Stimulated activated CD8-positive, alpha-beta memory T cell treated with anti-CD3 and anti-CD28 coated beads, Interleukin-2, amount 100 ng/mL, for 1 hour (primary cell): Measurements from ENCODE around the gene ATRIP.
A peak's percentile ranks its signal among the peaks of the same experiment; 100 is the strongest.

Experiments
- DNase-seq, 2 donors: peaks; one replicate each; pipeline ENCODE4 v3.0.0-alpha.2; 2020; ENCODE audit warnings: low read depth in 2 of 2

ATRIP gene

GRCh38 chr3:48423241-48423882 is 23.2 kb upstream of the ATRIP start:
- DNase-seq: no peak

- DNase-seq: no peak
Observed at GRCh38 chr3:48423883-48424695, 22.4 kb upstream of the ATRIP start.

- no peak for DNase-seq
Observed at GRCh38 chr3:48425281-48425812, 21.2 kb upstream of the ATRIP start.

GRCh38 chr3:48426401-48426909 is 20.1 kb upstream of the ATRIP start:
- no peak for DNase-seq

- DNase-seq: no peak
Observed at GRCh38 chr3:48426944-48427629, 19.4 kb upstream of the ATRIP start.

GRCh38 chr3:48427630-48427962 is 18.9 kb upstream of the ATRIP start:
- DNase-seq: no peak

GRCh38 chr3:48428088-48428571 is 18.4 kb upstream of the ATRIP start:
- DNase-seq: no peak

GRCh38 chr3:48428572-48429316 is 17.8 kb upstream of the ATRIP start:
- DNase-seq: no peak

GRCh38 chr3:48429317-48429959 is 17.1 kb upstream of the ATRIP start:
- DNase-seq: peak; percentile 26 to 46

GRCh38 chr3:48429960-48430707 is 16.4 kb upstream of the ATRIP start, which contains the start of gene PLXNB1:
Gene PLXNB1, minus strand, starts transcription at chr3:48430086. Its CDS starts 5,475 bp downstream, at chr3:48424611.
- DNase-seq: no peak

- DNase-seq: no peak
Observed at GRCh38 chr3:48430708-48431101, 15.8 kb upstream of the ATRIP start.

GRCh38 chr3:48431224-48432029 is 15.1 kb upstream of the ATRIP start:
- no peak for DNase-seq

GRCh38 chr3:48432411-48433371 is 13.8 kb upstream of the ATRIP start:
- no peak for DNase-seq

- no peak for DNase-seq
Observed at GRCh38 chr3:48433472-48434118, 12.9 kb upstream of the ATRIP start.

- no peak for DNase-seq
Observed at GRCh38 chr3:48434591-48435222, 11.8 kb upstream of the ATRIP start.

GRCh38 chr3:48435223-48435595 is 11.3 kb upstream of the ATRIP start:
- DNase-seq: no peak
